ENCODE data around the gene TMC8.

Gene TMC8

DNA sequence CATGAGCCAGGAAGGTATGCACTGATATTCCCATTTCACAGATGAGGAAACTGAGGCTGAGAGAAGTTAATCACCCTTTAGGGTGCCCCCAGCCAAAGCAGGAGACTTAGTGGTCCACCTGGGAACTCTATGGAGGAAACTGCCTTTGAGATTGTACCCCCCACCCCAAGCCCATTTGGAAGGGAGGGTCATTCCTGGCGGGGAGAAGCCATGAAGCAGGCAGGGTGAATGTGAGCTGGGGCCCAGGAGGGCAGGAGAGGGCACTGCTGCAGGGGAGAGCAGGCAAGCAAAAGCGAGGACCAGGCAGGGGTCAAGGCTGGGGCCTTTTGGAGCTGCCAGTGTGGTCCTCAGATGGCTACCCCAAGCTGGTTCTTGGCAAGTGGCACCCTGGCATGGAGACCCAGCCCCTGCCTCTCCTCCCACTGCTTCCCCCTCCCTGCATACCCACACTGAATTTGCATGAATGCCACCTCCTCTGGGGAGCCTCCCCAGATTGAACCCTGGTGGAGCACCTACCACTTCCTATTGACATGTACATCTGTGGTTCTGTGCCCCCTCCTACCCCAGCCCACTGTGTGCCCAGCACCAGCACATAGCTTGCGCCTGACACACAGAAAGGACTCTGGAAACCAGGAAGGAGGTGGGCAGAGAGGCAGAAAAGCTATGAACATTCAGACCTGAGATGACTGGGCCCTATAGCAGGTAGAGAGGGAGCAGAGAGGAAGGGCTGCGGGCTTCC, 1.1 kb upstream of the TMC8 start:
- TF ChIP-seq, protein P1, sequence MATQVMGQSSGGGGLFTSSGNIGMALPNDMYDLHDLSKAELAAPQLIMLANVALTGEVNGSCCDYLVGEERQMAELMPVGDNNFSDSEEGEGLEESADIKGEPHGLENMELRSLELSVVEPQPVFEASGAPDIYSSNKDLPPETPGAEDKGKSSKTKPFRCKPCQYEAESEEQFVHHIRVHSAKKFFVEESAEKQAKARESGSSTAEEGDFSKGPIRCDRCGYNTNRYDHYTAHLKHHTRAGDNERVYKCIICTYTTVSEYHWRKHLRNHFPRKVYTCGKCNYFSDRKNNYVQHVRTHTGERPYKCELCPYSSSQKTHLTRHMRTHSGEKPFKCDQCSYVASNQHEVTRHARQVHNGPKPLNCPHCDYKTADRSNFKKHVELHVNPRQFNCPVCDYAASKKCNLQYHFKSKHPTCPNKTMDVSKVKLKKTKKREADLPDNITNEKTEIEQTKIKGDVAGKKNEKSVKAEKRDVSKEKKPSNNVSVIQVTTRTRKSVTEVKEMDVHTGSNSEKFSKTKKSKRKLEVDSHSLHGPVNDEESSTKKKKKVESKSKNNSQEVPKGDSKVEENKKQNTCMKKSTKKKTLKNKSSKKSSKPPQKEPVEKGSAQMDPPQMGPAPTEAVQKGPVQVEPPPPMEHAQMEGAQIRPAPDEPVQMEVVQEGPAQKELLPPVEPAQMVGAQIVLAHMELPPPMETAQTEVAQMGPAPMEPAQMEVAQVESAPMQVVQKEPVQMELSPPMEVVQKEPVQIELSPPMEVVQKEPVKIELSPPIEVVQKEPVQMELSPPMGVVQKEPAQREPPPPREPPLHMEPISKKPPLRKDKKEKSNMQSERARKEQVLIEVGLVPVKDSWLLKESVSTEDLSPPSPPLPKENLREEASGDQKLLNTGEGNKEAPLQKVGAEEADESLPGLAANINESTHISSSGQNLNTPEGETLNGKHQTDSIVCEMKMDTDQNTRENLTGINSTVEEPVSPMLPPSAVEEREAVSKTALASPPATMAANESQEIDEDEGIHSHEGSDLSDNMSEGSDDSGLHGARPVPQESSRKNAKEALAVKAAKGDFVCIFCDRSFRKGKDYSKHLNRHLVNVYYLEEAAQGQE (IDR thresholded peaks at IDR 0.05; ENCODE audit: low read depth), result no peak
- TF ChIP-seq EP300 (IDR thresholded peaks at IDR 0.05; ENCODE audit: borderline replicate concordance) (no peak), CREB1 (IDR thresholded peaks at IDR 0.05; ENCODE audit: low read depth) (no peak), FOXM1 (IDR thresholded peaks at IDR 0.05; ENCODE audit: borderline replicate concordance, low read depth) (no peak), EGR1 (IDR thresholded peaks at IDR 0.05) (no peak), ZBTB7A (IDR thresholded peaks at IDR 0.05; ENCODE audit: low read depth) (no peak), TAF1 (IDR thresholded peaks at IDR 0.05; ENCODE audit: low read depth) (no peak), TEAD4 (IDR thresholded peaks at IDR 0.05) (no peak), TCF12 (IDR thresholded peaks at IDR 0.05; ENCODE audit: low read depth) (no peak)
- TF ChIP-seq, protein P2, sequence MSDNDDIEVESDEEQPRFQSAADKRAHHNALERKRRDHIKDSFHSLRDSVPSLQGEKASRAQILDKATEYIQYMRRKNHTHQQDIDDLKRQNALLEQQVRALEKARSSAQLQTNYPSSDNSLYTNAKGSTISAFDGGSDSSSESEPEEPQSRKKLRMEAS (IDR thresholded peaks at IDR 0.05), result no peak
- TF ChIP-seq, protein P3, sequence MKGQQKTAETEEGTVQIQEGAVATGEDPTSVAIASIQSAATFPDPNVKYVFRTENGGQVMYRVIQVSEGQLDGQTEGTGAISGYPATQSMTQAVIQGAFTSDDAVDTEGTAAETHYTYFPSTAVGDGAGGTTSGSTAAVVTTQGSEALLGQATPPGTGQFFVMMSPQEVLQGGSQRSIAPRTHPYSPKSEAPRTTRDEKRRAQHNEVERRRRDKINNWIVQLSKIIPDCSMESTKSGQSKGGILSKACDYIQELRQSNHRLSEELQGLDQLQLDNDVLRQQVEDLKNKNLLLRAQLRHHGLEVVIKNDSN (IDR thresholded peaks at IDR 0.05), result no peak

DNA sequence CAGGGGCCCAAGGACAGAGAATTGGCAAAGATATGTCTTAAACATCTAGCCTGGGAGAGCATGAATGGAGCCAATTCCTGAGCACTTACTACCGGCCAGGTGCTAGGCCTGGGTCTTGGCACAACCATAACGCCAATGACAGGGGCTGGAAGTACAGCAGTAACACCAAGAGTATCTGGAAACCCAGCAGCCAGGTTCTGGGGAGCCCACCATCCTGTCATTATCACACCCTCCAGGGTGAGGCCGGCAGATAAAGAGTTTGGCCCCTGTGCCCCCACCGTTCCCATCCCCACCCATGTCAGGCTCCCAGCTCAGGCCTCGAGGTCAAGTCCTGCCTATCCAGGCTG, 508 bp upstream of the TMC8 start:
- TF ChIP-seq EP300 (IDR thresholded peaks at IDR 0.05; ENCODE audit: borderline replicate concordance) (no peak), YY1 (IDR thresholded peaks at IDR 0.05; ENCODE audit: low read depth) (no peak), TEAD4 (IDR thresholded peaks at IDR 0.05) (no peak), ZBTB7A (IDR thresholded peaks at IDR 0.05; ENCODE audit: low read depth) (no peak), NFIC (IDR thresholded peaks at IDR 0.05) (no peak), TCF12 (IDR thresholded peaks at IDR 0.05; ENCODE audit: low read depth) (no peak)
- TF ChIP-seq, protein P3 (IDR thresholded peaks at IDR 0.05), result no peak
- TF ChIP-seq, protein P2 (IDR thresholded peaks at IDR 0.05), result no peak

DNA sequence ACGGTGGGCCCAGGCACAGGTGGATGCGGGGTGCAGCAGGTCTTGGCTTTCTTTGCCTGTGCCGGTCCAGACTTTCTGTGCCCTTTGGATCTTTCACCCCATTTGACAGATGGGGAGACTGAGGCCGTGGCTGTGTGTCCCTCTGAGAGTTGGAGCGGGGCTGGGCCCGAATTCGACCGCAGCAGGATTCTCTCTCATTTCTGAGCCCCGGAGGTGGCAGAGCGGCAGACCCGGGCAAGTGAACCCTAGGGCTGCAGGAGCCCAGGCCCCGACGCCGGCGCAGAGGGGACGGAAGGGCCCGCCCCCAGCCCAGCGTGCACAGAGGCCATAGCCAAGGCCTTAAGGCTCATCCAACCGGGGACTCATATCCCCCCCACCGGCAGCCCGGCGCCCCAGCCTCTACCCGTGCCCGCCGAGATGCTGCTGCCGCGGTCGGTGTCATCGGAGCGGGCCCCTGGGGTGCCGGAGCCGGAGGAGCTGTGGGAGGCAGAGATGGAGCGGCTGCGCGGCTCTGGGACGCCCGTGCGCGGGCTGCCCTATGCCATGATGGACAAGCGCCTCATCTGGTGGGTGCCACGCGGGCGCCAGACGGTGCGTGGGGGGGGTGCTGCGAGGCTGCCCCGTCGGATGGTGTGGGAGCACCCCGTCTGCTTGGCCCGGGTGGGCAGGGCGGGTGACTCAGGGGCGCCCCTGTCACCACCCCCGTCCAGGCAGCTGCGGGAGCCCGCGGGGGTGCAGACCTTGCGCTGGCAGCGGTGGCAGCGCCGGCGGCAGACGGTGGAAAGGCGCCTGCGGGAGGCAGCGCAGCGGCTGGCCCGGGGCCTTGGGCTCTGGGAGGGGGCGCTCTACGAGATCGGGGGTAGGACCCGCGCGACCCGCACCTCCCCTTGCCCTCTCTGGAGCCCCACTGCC, 857 bp downstream of the TMC8 start:
- TF ChIP-seq EGR1 (IDR thresholded peaks at IDR 0.05) (no peak), NFIC (IDR thresholded peaks at IDR 0.05) (no peak), CEBPB (IDR thresholded peaks at IDR 0.05) (no peak), EP300 (IDR thresholded peaks at IDR 0.05; ENCODE audit: borderline replicate concordance) (no peak), ZBTB7A (IDR thresholded peaks at IDR 0.05; ENCODE audit: low read depth) (no peak), TEAD4 (IDR thresholded peaks at IDR 0.05) (no peak), RAD21 (IDR thresholded peaks at IDR 0.05; ENCODE audit: low read depth) (no peak), TCF12 (IDR thresholded peaks at IDR 0.05; ENCODE audit: low read depth) (no peak), YY1 (IDR thresholded peaks at IDR 0.05; ENCODE audit: low read depth) (no peak), CREB1 (IDR thresholded peaks at IDR 0.05; ENCODE audit: low read depth) (no peak), FOXM1 (IDR thresholded peaks at IDR 0.05; ENCODE audit: borderline replicate concordance, low read depth) (no peak), TAF1 (IDR thresholded peaks at IDR 0.05; ENCODE audit: low read depth) (no peak)
- TF ChIP-seq, protein P3 (IDR thresholded peaks at IDR 0.05), result no peak
- TF ChIP-seq, protein P1 (IDR thresholded peaks at IDR 0.05; ENCODE audit: low read depth), result no peak
- TF ChIP-seq, protein P2 (IDR thresholded peaks at IDR 0.05), result no peak; the same call in 1 of the 2 replicates

DNA sequence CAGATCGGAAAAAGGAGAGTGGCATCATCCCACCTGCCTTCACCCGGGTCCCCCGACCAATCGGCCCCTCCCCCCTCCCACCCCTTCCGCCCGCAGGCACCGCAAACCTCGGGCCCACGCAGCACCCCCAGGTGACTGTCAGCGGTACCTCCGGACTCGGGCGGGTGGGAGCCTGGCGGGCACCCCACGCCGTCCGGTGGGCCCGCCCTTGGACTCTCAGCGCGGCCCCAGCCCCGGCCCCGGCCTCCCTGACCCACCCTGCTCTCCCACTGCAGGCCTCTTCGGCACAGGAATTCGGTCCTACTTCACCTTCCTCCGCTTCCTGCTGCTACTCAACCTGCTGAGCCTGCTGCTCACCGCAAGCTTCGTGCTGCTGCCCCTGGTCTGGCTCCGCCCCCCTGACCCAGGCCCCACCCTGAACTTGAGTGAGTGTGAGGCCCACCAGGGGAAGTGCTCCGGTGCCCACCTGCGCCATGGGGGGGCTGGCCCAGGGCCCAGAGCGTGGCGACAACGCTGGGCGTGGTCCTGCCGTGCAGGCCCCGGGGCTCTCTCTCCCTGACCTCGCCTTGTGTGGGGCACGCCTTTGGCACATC, 1.6 kb downstream of the TMC8 start:
- TF ChIP-seq YY1 (IDR thresholded peaks at IDR 0.05; ENCODE audit: low read depth) (no peak), TEAD4 (IDR thresholded peaks at IDR 0.05) (peak; percentile 49; the same call in 1 of the 2 replicates), NFIC (IDR thresholded peaks at IDR 0.05) (peak; percentile 55; the same call in 1 of the 2 replicates), CREB1 (IDR thresholded peaks at IDR 0.05; ENCODE audit: low read depth) (no peak)
- TF ChIP-seq, protein P2 (IDR thresholded peaks at IDR 0.05), result peak; percentile 38; the same call in 1 of the 2 replicates

All from Ishikawa (cell line).